Thoracic aorta (tissue), 2 donors: Measurements from ENCODE around the gene FANCL. TPM values are rescaled to one million over a fixed set of nuclear protein-coding genes. Genes with fewer than 3 reads are reported as not detected.

Source experiments
- ATAC-seq: fragments of 150-250 bp; one replicate; pipeline ENCODE4 v1.8.0; 2017; ENCODE audit warnings: low read depth; ENCODE audit not compliant: insufficient number of reproducible peaks, low FRiP score
- DNase-seq: peaks from one replicate; pipeline ENCODE4 v3.0.0-alpha.2; 2020; ENCODE audit warnings: low spot score
- H3K27ac ChIP-seq, 2 donors: fragments of 200-600 bp; sonication (generic); 1 replicate in 1 of 2; 2 replicates in 1 of 2; pipeline ENCODE4 v1.5.1; 2016; ENCODE audit warnings: mild to moderate bottlenecking in 2 of 2, moderate library complexity in 2 of 2
- H3K27me3 ChIP-seq: fragments of 200-600 bp; sonication (generic); replicated peaks from 2 replicates; pipeline ENCODE4 v1.6.0; 2016; ENCODE audit warnings: mild to moderate bottlenecking; ENCODE audit not compliant: insufficient read depth
- H3K36me3 ChIP-seq: fragments of 200-600 bp; sonication (generic); one replicate; pipeline ENCODE4 v1.5.1; 2016
- H3K4me1 ChIP-seq, 2 donors: fragments of 200-600 bp; sonication (generic); 1 replicate in 1 of 2; 2 replicates in 1 of 2; pipeline versions ENCODE4 v1.5.1 to v1.6.0; 2016; ENCODE audit warnings: low read depth in 2 of 2, mild to moderate bottlenecking in 1 of 2; ENCODE audit not compliant: control insufficient read depth in 1 of 2
- H3K4me3 ChIP-seq: fragments of 200-600 bp; sonication (generic); 2 replicates; pipeline ENCODE4 v1.5.1; 2016; ENCODE audit warnings: mild to moderate bottlenecking
- H3K9me3 ChIP-seq: fragments of 200-600 bp; sonication (generic); 2 replicates; pipeline ENCODE4 v1.5.1; 2016
- total RNA-seq, 2 donors: library from RNA; depleted of rRNA; stranded (reverse); fragments of >200 nt; gene quantifications; one replicate each; pipeline versions ENCODE4 v1.1.0 to v1.2.3, GENCODE V29; 2016
- TF ChIP-seq, protein P1 (sequence below): fragments of 200-600 bp; sonication (generic); IDR thresholded peaks from one replicate; pipeline ENCODE4 v1.5.1; 2019; ENCODE audit warnings: antibody characterized with exemption

FANCL gene
- total RNA-seq, 2 donors from 2014 or later, result 16.5 to 20.2 TPM

DNA sequence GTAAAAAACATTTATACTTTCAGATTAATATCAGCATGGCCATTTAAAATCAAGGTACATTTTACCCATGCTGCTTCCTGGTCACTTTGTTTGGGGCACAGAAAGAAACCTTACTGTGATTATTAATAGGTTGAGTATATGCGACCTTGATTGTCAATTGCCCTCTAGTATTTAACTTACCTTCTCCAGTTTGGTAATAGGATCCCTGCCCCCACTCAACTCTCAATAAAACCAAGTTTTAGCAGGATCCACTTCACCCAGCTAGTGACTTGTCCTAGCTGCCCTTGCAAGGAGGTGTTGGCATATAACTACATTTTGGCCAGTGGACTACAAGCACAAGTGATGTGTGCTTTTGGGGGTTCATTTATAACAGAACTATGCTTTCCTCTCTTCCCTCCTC, 34.3 kb downstream of the FANCL start:
- Histone ChIP-seq H3K27me3 (no peaks in the 10 kb centered on the region), H3K27ac (no peak overlapping the region), H3K9me3 (no peaks in the 10 kb centered on the region), H3K4me1 (no peaks in the 10 kb centered on the region), H3K4me3 (no peak overlapping the region), H3K36me3 (no peaks in the 10 kb centered on the region)
- DNase-seq (no peak), ATAC-seq (no peak)
- TF ChIP-seq, protein P1, sequence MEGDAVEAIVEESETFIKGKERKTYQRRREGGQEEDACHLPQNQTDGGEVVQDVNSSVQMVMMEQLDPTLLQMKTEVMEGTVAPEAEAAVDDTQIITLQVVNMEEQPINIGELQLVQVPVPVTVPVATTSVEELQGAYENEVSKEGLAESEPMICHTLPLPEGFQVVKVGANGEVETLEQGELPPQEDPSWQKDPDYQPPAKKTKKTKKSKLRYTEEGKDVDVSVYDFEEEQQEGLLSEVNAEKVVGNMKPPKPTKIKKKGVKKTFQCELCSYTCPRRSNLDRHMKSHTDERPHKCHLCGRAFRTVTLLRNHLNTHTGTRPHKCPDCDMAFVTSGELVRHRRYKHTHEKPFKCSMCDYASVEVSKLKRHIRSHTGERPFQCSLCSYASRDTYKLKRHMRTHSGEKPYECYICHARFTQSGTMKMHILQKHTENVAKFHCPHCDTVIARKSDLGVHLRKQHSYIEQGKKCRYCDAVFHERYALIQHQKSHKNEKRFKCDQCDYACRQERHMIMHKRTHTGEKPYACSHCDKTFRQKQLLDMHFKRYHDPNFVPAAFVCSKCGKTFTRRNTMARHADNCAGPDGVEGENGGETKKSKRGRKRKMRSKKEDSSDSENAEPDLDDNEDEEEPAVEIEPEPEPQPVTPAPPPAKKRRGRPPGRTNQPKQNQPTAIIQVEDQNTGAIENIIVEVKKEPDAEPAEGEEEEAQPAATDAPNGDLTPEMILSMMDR, result no peak

DNA sequence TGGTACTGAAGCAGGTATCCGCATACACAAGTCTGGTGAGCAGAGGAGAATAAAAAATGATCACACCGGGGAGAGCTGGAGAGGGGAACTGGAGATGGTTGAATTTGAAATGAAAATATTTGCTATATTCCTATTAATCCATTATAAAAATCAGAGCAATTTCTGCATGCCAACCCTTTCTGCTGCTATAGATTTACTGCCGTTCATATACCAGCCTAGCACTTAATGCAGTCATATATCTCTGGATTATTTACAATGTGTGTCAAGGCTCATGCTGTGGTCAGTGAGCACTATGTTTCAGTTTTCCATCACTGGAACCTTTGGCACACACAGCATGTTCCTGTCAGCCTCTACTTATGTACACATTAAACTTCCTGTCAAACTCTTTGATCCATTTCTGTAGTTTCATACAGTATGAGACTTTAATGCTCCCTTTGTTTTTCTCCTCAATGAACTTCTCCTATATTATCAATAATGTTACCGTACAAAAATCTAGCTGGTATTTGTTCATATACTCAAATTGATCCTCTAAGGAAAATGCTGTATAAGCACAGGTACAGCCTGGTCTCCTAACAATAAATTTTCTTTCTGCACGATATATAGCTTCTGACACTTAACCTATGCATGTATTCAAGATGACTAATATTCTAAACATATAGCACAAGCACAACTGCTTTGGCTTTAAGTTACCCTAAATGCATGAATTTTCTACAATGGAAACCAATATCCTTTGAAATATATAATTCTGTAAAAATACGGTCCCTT, 36.7 kb downstream of the FANCL start:
- no peaks in the 10 kb centered on the region for H3K27me3 ChIP-seq
- no peaks in the 10 kb centered on the region for H3K36me3 ChIP-seq
- ATAC-seq, result no peak
- H3K9me3 ChIP-seq, result no peaks in the 10 kb centered on the region
- H3K4me3 ChIP-seq, result no peak overlapping the region
- H3K27ac ChIP-seq, result no peak overlapping the region
- no peaks in the 10 kb centered on the region for H3K4me1 ChIP-seq
- no peak for DNase-seq
- TF ChIP-seq, protein P1, result no peak

DNA sequence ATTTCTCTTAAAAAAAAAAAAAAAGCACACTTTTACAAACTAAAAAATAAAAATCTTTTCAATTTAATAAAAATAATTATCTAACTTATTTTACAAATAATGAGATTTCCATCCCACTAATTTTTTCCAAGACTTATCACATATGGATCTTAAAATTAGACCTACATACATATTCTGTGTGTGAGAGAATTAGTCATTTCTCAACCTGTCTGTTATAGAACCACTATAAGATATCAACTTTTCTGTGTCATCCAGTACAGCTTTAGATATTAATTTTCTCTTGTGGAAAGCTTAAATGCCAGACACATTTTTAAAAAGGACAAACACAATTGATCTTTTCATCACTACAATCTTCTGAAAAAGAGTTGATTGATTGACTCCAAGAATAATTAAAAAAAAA, 38.1 kb downstream of the FANCL start:
- H3K27ac ChIP-seq, result no peak overlapping the region
- TF ChIP-seq, protein P1, result no peak
- H3K27me3 ChIP-seq, result no peaks in the 10 kb centered on the region
- no peak for ATAC-seq
- no peaks in the 10 kb centered on the region for H3K36me3 ChIP-seq
- H3K4me1 ChIP-seq, result no peaks in the 10 kb centered on the region
- no peak for DNase-seq
- H3K9me3 ChIP-seq, result no peaks in the 10 kb centered on the region
- H3K4me3 ChIP-seq, result no peak overlapping the region

DNA sequence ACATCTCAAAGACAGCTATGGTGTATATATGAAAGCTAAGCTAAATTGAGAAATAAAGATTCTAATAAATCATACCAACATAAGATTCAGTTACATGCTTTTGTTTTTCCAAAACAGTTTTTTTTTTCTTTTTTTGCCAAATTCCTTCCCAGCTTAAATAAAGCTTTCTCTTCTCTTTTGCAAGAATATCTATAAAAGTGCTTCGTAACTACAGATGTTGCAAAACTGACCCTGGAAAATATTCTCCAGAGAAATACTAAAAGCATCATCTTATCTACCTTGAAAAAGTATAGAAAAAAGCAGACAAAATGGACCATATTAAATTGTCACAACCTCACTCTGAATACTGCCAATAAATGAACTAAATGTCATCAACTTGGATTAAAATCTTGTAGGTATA, 38.7 kb downstream of the FANCL start:
- TF ChIP-seq, protein P1, result no peak
- H3K27me3 ChIP-seq, result no peaks in the 10 kb centered on the region
- no peak overlapping the region for H3K4me3 ChIP-seq
- ATAC-seq (no peak), DNase-seq (no peak)
- no peaks in the 10 kb centered on the region for H3K9me3 ChIP-seq
- peaks cover 2% of the 10 kb centered on the region for H3K36me3 ChIP-seq
- no peak overlapping the region for H3K27ac ChIP-seq
- H3K4me1 ChIP-seq, result no peaks in the 10 kb centered on the region

DNA sequence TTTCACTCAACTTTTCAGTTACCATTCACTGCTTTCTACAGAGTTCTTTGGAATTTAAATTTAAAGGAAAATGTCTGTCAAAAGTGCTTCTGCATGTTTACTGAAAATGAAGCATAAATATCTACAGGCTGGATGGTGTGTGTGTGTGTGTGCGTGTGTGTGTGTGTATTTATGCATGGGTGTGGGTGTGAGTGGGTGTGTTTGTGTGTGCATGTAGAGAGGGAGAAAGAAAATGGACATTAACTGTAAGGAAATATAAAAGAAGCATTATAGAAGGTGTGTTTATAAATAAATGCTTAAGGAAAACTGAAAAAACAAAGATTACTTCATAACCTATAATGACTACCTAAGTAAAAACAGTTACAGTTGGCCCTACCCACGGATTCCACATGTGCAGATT, 43.2 kb downstream of the FANCL start:
- ATAC-seq (no peak), DNase-seq (no peak)
- no peaks in the 10 kb centered on the region for H3K9me3 ChIP-seq
- H3K27me3 ChIP-seq, result no peaks in the 10 kb centered on the region
- TF ChIP-seq, protein P1, result no peak
- H3K27ac ChIP-seq, result no peak overlapping the region
- H3K4me1 ChIP-seq, result no peaks in the 10 kb centered on the region
- H3K36me3 ChIP-seq, result peaks cover 2% of the 10 kb centered on the region
- H3K4me3 ChIP-seq, result no peak overlapping the region
